ENCODE results near the gene AJM1.

DNA sequence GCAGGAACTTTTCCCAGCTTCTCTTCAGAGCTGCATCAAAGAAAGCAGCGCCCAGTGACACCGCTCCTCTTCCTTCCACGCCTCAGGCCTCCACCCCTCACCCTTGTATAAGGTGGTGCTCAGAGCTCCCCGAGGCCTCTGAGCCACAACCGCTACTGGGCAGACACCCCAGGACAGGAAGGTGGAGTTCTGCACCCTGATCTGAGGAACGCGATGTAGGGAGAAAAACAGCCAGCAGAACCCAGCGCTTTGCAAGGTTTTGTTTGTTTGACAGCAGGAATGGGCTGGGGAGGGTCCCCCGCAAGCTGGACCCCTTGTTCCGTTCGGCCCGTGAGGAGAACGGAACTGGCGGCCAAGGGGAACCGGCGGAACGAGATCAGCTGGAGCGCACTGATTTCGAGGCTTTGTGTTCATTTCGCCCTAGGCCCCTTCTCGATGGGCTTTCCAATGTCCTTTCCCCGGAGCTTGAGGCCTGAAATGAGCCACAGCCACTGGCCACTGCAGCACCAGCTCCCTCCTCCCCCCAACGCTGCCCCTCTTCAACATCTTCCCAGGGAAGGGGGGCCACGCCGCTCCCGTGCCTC lies 19.7 kb downstream of the AJM1 start:
- TF ChIP-seq, protein P1, sequence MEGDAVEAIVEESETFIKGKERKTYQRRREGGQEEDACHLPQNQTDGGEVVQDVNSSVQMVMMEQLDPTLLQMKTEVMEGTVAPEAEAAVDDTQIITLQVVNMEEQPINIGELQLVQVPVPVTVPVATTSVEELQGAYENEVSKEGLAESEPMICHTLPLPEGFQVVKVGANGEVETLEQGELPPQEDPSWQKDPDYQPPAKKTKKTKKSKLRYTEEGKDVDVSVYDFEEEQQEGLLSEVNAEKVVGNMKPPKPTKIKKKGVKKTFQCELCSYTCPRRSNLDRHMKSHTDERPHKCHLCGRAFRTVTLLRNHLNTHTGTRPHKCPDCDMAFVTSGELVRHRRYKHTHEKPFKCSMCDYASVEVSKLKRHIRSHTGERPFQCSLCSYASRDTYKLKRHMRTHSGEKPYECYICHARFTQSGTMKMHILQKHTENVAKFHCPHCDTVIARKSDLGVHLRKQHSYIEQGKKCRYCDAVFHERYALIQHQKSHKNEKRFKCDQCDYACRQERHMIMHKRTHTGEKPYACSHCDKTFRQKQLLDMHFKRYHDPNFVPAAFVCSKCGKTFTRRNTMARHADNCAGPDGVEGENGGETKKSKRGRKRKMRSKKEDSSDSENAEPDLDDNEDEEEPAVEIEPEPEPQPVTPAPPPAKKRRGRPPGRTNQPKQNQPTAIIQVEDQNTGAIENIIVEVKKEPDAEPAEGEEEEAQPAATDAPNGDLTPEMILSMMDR (conservative IDR thresholded peaks at IDR 0.05), result no peak
- TF ChIP-seq EZH2 (IDR thresholded peaks at IDR 0.05; ENCODE audit: low read depth), result no peak

Data from PC-9 (cell line).